GM12891 (cell line): ENCODE results near the gene INPP5D.
"Not testable (repeated sequence)": the region's sequence is repeated elsewhere in the genome, so short reads cannot be mapped to it uniquely, and the experiment has no call there.

ENCODE experiments used
- PAX5 ChIP-seq: IDR thresholded peaks from 2 replicates; pipeline ENCODE4 v1.6.1; 2011; ENCODE audit warnings: low read length, moderate library complexity, mild to moderate bottlenecking; ENCODE audit not compliant: insufficient read depth, severe bottlenecking
- POLR2A ChIP-seq: IDR thresholded peaks from 2 replicates; pipeline ENCODE4 v1.6.1; 2011; ENCODE audit warnings: low read depth, low read length, control low read depth
- POLR2AphosphoS5 ChIP-seq: IDR thresholded peaks from 2 replicates; pipeline ENCODE4 v1.6.1; 2011; ENCODE audit warnings: low read depth, low read length, control low read depth
- SPI1 ChIP-seq: IDR thresholded peaks from 2 replicates; pipeline ENCODE4 v1.6.1; 2011; ENCODE audit warnings: low read depth, low read length, control low read depth
- TAF1 ChIP-seq: IDR thresholded peaks from 2 replicates; pipeline ENCODE4 v1.6.1; 2011; ENCODE audit warnings: low read depth, low read length, control low read depth

GRCh38 chr2:233052517-233052916 is 7.6 kb upstream of the INPP5D start:
- TF ChIP-seq POLR2AphosphoS5, SPI1, POLR2A, TAF1, PAX5: not testable (repeated sequence)
